BLaER1 treated with 17β-estradiol and CSF1 and Interleukin-3, amounts not matched to agents 10 nM and 100 nM (cell line): Measurements from ENCODE around the gene ATXN7L1.

Experiments used
- H3K27ac ChIP-seq, 11 experiments: shearing (Covaris generic); formaldehyde crosslinking; 2 replicates each; pipeline ENCODE4 v1.8.1; 2022
- H3K27me3 ChIP-seq, 11 experiments: shearing (Covaris generic); formaldehyde crosslinking; 2 replicates each; pipeline ENCODE4 v1.8.1; 2022
- H3K36me3 ChIP-seq, 11 experiments: shearing (Covaris generic); formaldehyde crosslinking; 2 replicates each; pipeline ENCODE4 v1.8.1; 2022
- H3K4me1 ChIP-seq, 10 experiments: shearing (Covaris generic); formaldehyde crosslinking; 2 replicates each; pipeline ENCODE4 v1.8.1; 2022
- H3K4me2 ChIP-seq, 11 experiments: shearing (Covaris generic); formaldehyde crosslinking; 2 replicates each; pipeline ENCODE4 v1.8.1; 2022
- H3K4me3 ChIP-seq, 10 experiments: shearing (Covaris generic); formaldehyde crosslinking; 2 replicates each; pipeline ENCODE4 v1.8.1; 2022
- H3K9ac ChIP-seq, 11 experiments: shearing (Covaris generic); formaldehyde crosslinking; 2 replicates each; pipeline ENCODE4 v1.8.1; 2022
- H3K9me3 ChIP-seq, 11 experiments: shearing (Covaris generic); formaldehyde crosslinking; replicated peaks in 1 of 11; 2 replicates each; pipeline ENCODE4 v1.8.1; 2022
- H4K20me1 ChIP-seq, 11 experiments: shearing (Covaris generic); formaldehyde crosslinking; 2 replicates each; pipeline ENCODE4 v1.8.1; 2022
- Cebpa-rat ChIP-seq, 11 experiments: shearing (Covaris generic); IDR thresholded peaks; 2 replicates each; pipeline ENCODE4 v1.8.1; 2022

The ATXN7L1 gene

GRCh38 chr7:105880571-105881330 is 4.4 kb upstream of the ATXN7L1 start:
- no peaks in the 10 kb centered on the region for H3K36me3 ChIP-seq
- H3K27me3 ChIP-seq = peaks cover 22 to 31% (median 28%) of the 10 kb centered on the region in 11 experiments
- no peaks in the 10 kb centered on the region for H4K20me1 ChIP-seq
- no peak overlapping the region for H3K4me3 ChIP-seq
- H3K9me3 ChIP-seq = peaks cover 0 to 11% (median 0%) of the 10 kb centered on the region in 11 experiments; a peak in 7 of 22 replicates
- H3K9ac ChIP-seq = no peak overlapping the region
- H3K4me2 ChIP-seq = no peak overlapping the region
- peaks cover 0 to 29% (median 22%) of the 10 kb centered on the region in 10 experiments; a peak in 17 of 20 replicates for H3K4me1 ChIP-seq
- no peak for TF ChIP-seq Cebpa-rat (IDR thresholded peaks at IDR 0.05)
- H3K27ac ChIP-seq = no peak overlapping the region

- Histone ChIP-seq H3K9me3 (peaks cover 0 to 11% (median 0%) of the 10 kb centered on the region in 11 experiments; a peak in 7 of 22 replicates), H3K9ac (no peak overlapping the region), H3K27me3 (peaks cover 22 to 31% (median 28%) of the 10 kb centered on the region in 11 experiments), H3K4me3 (no peak overlapping the region), H3K27ac (no peak overlapping the region), H3K4me1 (peaks cover 9 to 29% (median 22%) of the 10 kb centered on the region in 10 experiments), H3K4me2 (no peak overlapping the region), H4K20me1 (no peaks in the 10 kb centered on the region), H3K36me3 (no peaks in the 10 kb centered on the region)
- no peak for TF ChIP-seq Cebpa-rat (IDR thresholded peaks at IDR 0.05)
Measured at GRCh38 chr7:105879782-105880181, 3.4 kb upstream of the ATXN7L1 start.

- Histone ChIP-seq H3K36me3 (peaks cover 0 to 4% (median 0%) of the 10 kb centered on the region in 11 experiments; a peak in 3 of 22 replicates), H3K4me2 (peak overlapping the region in 3 of 11 experiments; percentile 96 to 97 (median 96); a peak in 5 of 22 replicates), H3K4me1 (peaks cover 12 to 29% (median 23%) of the 10 kb centered on the region in 10 experiments), H3K4me3 (no peak overlapping the region), H4K20me1 (no peaks in the 10 kb centered on the region), H3K9me3 (peaks cover 0 to 11% (median 0%) of the 10 kb centered on the region in 11 experiments; a peak in 7 of 22 replicates), H3K27ac (no peak overlapping the region), H3K9ac (no peak overlapping the region), H3K27me3 (peaks cover 22 to 31% (median 28%) of the 10 kb centered on the region in 11 experiments)
- no peak for TF ChIP-seq Cebpa-rat (IDR thresholded peaks at IDR 0.05)
Measured at GRCh38 chr7:105878746-105879605, 2.6 kb upstream of the ATXN7L1 start.

DNA sequence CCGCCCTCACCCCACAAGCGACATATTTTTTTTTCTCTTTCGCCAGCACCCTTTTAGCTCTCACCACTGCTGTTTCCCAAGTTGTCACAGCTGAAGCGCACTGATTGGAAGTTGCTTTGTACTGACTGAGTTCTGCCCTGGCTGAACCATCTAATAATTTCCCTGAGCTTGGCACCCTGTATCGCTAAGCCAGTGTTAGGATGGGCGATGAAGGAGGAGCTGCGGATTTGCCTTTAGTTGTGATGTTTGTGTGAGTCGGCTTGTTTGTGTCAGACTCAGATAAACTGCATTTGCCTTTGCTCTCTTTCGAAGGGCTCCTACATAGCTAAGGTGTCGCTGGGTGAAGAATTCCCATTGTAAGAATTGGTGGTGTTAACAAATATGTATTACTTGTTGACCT is 1.3 kb upstream of the ATXN7L1 start:
- H3K4me1 ChIP-seq = peaks cover 12 to 29% (median 23%) of the 10 kb centered on the region in 10 experiments
- peaks cover 22 to 31% (median 28%) of the 10 kb centered on the region in 11 experiments for H3K27me3 ChIP-seq
- H4K20me1 ChIP-seq = no peaks in the 10 kb centered on the region
- peak overlapping the region in 4 of 10 experiments; percentile 73 to 84 (median 78); a peak in 4 of 20 replicates for H3K4me3 ChIP-seq
- no peak for TF ChIP-seq Cebpa-rat (IDR thresholded peaks at IDR 0.05)
- H3K9ac ChIP-seq = peak overlapping the region in 1 of 11 experiments; percentile 69; a peak in 1 of 22 replicates
- H3K27ac ChIP-seq = no peak overlapping the region
- peaks cover 0 to 4% (median 0%) of the 10 kb centered on the region in 11 experiments; a peak in 4 of 22 replicates for H3K9me3 ChIP-seq
- peak overlapping the region; percentile 91 to 99 (median 97); a peak in 19 of 22 replicates for H3K4me2 ChIP-seq
- peaks cover 0 to 15% (median 5%) of the 10 kb centered on the region in 11 experiments; a peak in 6 of 22 replicates for H3K36me3 ChIP-seq

DNA sequence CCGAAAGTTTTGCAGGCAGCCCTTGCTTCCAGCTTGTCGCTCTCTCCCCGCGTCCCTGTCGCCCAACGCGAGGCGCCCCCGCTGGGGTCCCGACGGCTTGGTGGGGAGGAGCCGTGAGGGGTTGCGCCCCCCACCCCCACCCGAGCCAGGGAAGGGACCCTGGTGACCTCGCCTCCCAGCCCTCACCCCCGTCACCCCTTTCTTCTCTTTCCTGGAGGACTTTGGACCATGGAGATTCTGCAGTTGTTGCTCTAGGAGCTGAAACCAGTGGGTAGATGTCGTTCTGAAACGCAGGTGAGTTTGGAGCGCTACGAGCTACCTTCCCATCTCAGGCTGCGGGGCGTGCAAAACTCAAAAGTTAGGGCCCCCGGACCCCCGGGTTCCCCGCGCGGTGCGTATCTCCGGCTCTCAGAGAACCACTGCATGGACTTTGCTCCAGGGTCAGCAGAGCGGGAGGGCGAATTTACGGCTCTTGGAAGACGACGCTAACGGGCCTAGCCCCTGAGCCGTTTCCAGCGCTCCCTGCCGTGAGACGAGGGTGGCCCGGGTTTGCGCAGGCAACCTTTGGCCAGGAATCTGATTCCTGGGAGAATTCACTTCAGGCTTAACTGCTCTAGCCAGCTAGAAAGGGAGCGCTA is 684 bp upstream of the ATXN7L1 start:
- Histone ChIP-seq H4K20me1 (no peaks in the 10 kb centered on the region), H3K36me3 (peaks cover 0 to 15% (median 5%) of the 10 kb centered on the region in 11 experiments; a peak in 6 of 22 replicates), H3K9me3 (no peaks in the 10 kb centered on the region), H3K27me3 (peaks cover 22 to 31% (median 28%) of the 10 kb centered on the region in 11 experiments), H3K4me2 (peak overlapping the region; percentile 91 to 99 (median 97)), H3K27ac (peak overlapping the region in 3 of 11 experiments; percentile 9 to 33 (median 17); a peak in 4 of 22 replicates), H3K4me1 (peaks cover 12 to 29% (median 23%) of the 10 kb centered on the region in 10 experiments), H3K4me3 (peak overlapping the region; percentile 72 to 93 (median 78)), H3K9ac (peak overlapping the region; percentile 56 to 95 (median 73); a peak in 21 of 22 replicates)
- TF ChIP-seq Cebpa-rat (IDR thresholded peaks at IDR 0.05) = no peak

DNA sequence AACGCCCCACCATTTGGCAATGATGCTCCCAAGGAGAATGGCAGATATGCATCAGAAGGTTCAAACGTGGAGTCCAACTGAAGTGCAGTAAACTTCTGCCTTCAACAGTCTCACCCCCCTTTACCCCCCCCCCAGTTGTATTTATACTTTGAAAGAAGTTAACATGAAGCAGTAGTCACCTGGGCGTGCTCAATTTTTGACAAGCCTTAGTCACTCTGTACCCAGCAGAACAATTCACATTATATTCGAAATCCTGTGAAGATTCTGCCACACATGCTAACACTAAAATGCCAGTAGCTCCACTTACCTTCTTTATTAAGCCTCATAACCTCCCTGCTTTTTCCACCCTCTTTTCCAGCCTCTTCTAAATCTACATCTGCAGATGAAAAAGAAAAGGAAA is 894 bp downstream of the ATXN7L1 start:
- no peaks in the 10 kb centered on the region for H3K9me3 ChIP-seq
- peak overlapping the region in 5 of 11 experiments; percentile 82 to 91 (median 89); a peak in 8 of 22 replicates for H3K27ac ChIP-seq
- peak overlapping the region; percentile 83 to 96 (median 88) for H3K4me2 ChIP-seq
- H3K4me1 ChIP-seq = peaks cover 12 to 29% (median 23%) of the 10 kb centered on the region in 10 experiments
- peaks cover 0 to 15% (median 5%) of the 10 kb centered on the region in 11 experiments; a peak in 6 of 22 replicates for H3K36me3 ChIP-seq
- no peak for TF ChIP-seq Cebpa-rat (IDR thresholded peaks at IDR 0.05)
- H3K27me3 ChIP-seq = peaks cover 22 to 31% (median 28%) of the 10 kb centered on the region in 11 experiments
- H3K9ac ChIP-seq = peak overlapping the region; percentile 78 to 95 (median 87); a peak in 21 of 22 replicates
- H3K4me3 ChIP-seq = peak overlapping the region; percentile 72 to 93 (median 78)
- H4K20me1 ChIP-seq = no peaks in the 10 kb centered on the region

DNA sequence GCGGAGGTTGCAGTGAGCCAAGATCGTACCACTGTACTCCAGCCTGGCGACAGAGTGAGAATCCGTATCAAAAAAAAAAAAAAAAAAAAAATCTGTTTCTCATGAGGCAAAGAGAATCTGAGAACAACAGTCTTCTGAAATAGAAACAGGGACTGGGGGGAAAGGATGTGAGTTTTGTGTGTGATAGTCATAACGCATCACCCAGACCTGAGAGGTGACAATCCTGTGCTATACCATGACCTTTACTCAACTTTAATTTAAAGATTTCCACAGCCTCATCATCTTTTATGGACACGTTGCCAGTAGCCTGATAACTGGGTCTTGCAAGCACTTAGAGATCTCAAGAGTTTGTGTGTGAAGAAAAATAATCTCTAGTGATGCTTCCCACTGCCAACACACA is 2.3 kb downstream of the ATXN7L1 start:
- H3K9me3 ChIP-seq = peaks cover 0 to 11% (median 4%) of the 10 kb centered on the region in 11 experiments; a peak in 7 of 22 replicates
- peaks cover 12 to 29% (median 23%) of the 10 kb centered on the region in 10 experiments for H3K4me1 ChIP-seq
- peaks cover 0 to 20% (median 5%) of the 10 kb centered on the region in 11 experiments; a peak in 8 of 22 replicates for H3K36me3 ChIP-seq
- H3K9ac ChIP-seq = no peak overlapping the region
- peaks cover 22 to 25% (median 25%) of the 10 kb centered on the region in 11 experiments for H3K27me3 ChIP-seq
- H4K20me1 ChIP-seq = no peaks in the 10 kb centered on the region
- no peak overlapping the region for H3K4me3 ChIP-seq
- H3K4me2 ChIP-seq = no peak overlapping the region
- no peak overlapping the region for H3K27ac ChIP-seq
- no peak for TF ChIP-seq Cebpa-rat (IDR thresholded peaks at IDR 0.05)

GRCh38 chr7:105872491-105872890 is 3.9 kb downstream of the ATXN7L1 start:
- TF ChIP-seq Cebpa-rat (IDR thresholded peaks at IDR 0.05) = no peak
- H3K4me2 ChIP-seq = no peak overlapping the region
- peaks cover 12 to 27% (median 23%) of the 10 kb centered on the region in 10 experiments for H3K4me1 ChIP-seq
- peaks cover 0 to 16% (median 7%) of the 10 kb centered on the region in 11 experiments; a peak in 7 of 22 replicates for H3K9me3 ChIP-seq
- H3K27me3 ChIP-seq = peaks cover 9 to 10% (median 9%) of the 10 kb centered on the region in 11 experiments
- H3K9ac ChIP-seq = no peak overlapping the region
- H3K27ac ChIP-seq = no peak overlapping the region
- H3K4me3 ChIP-seq = no peak overlapping the region
- H4K20me1 ChIP-seq = peaks cover 0 to under 1% (median 0%) of the 10 kb centered on the region in 11 experiments; a peak in 1 of 22 replicates
- peaks cover 0 to 29% (median 5%) of the 10 kb centered on the region in 11 experiments; a peak in 8 of 22 replicates for H3K36me3 ChIP-seq
